B cell (primary cell): ENCODE data around the gene CCDC63. TPM values are rescaled to one million over a fixed set of nuclear protein-coding genes. Genes with fewer than 3 reads are reported as not detected.

ENCODE experiments used
- ATAC-seq: fragments of 200-7000 bp; cut with Tn5 transposase; one replicate; pipeline ENCODE4 v1.10.0; 2021; ENCODE audit warnings: low read depth, mild to moderate bottlenecking, moderate number of reproducible peaks, moderate library complexity
- CTCF ChIA-PET: fragments of 350-600 bp; sonication (Branson Sonifier 250); formaldehyde crosslinking; loops from one replicate; lab custom pipeline; 2021; ENCODE audit warnings: antibody characterized with exemption, inconsistent platforms; lab: Charles Lee
- POLR2A ChIA-PET: fragments of 350-600 bp; sonication (Branson Sonifier 250); formaldehyde crosslinking; loops from one replicate; lab custom pipeline; 2021; ENCODE audit warnings: antibody characterized with exemption; lab: Charles Lee
- DNase-seq: peaks from one replicate; pipeline ENCODE4 v3.0.0; 2013
- H2AFZ ChIP-seq: 2 replicates; pipeline ENCODE4 v1.6.1; 2012; ENCODE audit warnings: mild to moderate bottlenecking, low read depth, low read length; ENCODE audit not compliant: insufficient read depth, poor library complexity, severe bottlenecking
- H3K27ac ChIP-seq, 2 donors: 1 replicate in 1 of 2; 2 replicates in 1 of 2; pipeline ENCODE4 v1.5.1; 2012 to 2013; ENCODE audit warnings: low read length in 2 of 2, mild to moderate bottlenecking in 2 of 2, moderate library complexity in 1 of 2
- H3K27me3 ChIP-seq, 4 experiments: fragments of 200-600 bp in 1 of 4; sonication (generic) in 1 of 4; replicated peaks in 1 of 4; 1 replicate in 2 of 4; 2 replicates in 2 of 4; pipeline versions ENCODE4 v1.6.1 to v1.7.0; 2013 to 2016; ENCODE audit warnings: low read length in 3 of 4, mild to moderate bottlenecking in 2 of 4, mixed read lengths in 1 of 4, moderate library complexity in 1 of 4; ENCODE audit not compliant: insufficient read depth in 4 of 4, control insufficient read depth in 3 of 4; ENCODE audit errors: control extremely low read depth in 1 of 4
- H3K36me3 ChIP-seq, 2 experiments: replicated peaks in 1 of 2; 1 replicate in 1 of 2; 2 replicates in 1 of 2; pipeline versions ENCODE4 v1.6.1 to v1.7.1; 2013; ENCODE audit warnings: low read length in 1 of 2; ENCODE audit not compliant: insufficient read depth in 2 of 2, control insufficient read depth in 1 of 2; ENCODE audit errors: control extremely low read depth in 1 of 2, extremely low read depth in 1 of 2
- H3K4me1 ChIP-seq, 2 donors: fragments of 200-600 bp in 1 of 2; sonication (generic) in 1 of 2; 1 replicate in 1 of 2; 2 replicates in 1 of 2; pipeline versions ENCODE4 v1.5.1 to v1.6.1; 2013 to 2017; ENCODE audit warnings: low read length in 2 of 2; ENCODE audit not compliant: control insufficient read depth in 2 of 2, insufficient read depth in 2 of 2
- H3K4me2 ChIP-seq: replicated peaks from 2 replicates; pipeline ENCODE3; 2012; ENCODE audit warnings: mild to moderate bottlenecking, low read depth, low read length; ENCODE audit not compliant: poor library complexity, severe bottlenecking
- H3K4me3 ChIP-seq, 5 experiments: fragments of 200-600 bp in 1 of 5; sonication (generic) in 1 of 5; 1 replicate in 3 of 5; 2 replicates in 2 of 5; pipeline versions ENCODE4 v1.5.1 to v1.7.0; 2011 to 2016; ENCODE audit warnings: low read length in 4 of 5, mild to moderate bottlenecking in 4 of 5, low read depth in 2 of 5, control low read depth in 1 of 5, moderate library complexity in 1 of 5; ENCODE audit not compliant: insufficient read depth in 1 of 5; ENCODE audit errors: control extremely low read depth in 1 of 5, extremely low read depth in 1 of 5
- H3K79me2 ChIP-seq: fragments of 200-600 bp; sonication (generic); one replicate; pipeline ENCODE4 v1.6.0; 2016; ENCODE audit warnings: low read length; ENCODE audit not compliant: control insufficient read depth, insufficient read depth
- H3K9ac ChIP-seq: fragments of 200-600 bp; sonication (generic); 2 replicates; pipeline ENCODE4 v1.6.1; 2017; ENCODE audit warnings: mild to moderate bottlenecking, low read length, moderate library complexity
- H3K9me3 ChIP-seq, 3 donors: one replicate each; pipeline versions ENCODE4 v1.6.1 to v1.7.1; 2013; ENCODE audit warnings: low read length in 2 of 3; ENCODE audit not compliant: control insufficient read depth in 2 of 3, insufficient read depth in 1 of 3; ENCODE audit errors: control extremely low read depth in 1 of 3
- H4K20me1 ChIP-seq: 2 replicates; pipeline ENCODE4 v1.6.0; 2012; ENCODE audit warnings: mild to moderate bottlenecking, low read length; ENCODE audit not compliant: insufficient read depth, control insufficient read depth, poor library complexity, severe bottlenecking
- H3K27ac Mint-ChIP-seq: one replicate; pipeline ENCODE4 v1.8.0; 2021; ENCODE audit warnings: mixed read lengths
- H3K27me3 Mint-ChIP-seq: one replicate; pipeline ENCODE4 v1.8.0; 2021; ENCODE audit warnings: mixed read lengths
- H3K4me1 Mint-ChIP-seq: one replicate; pipeline ENCODE4 v1.8.0; 2021; ENCODE audit warnings: mixed read lengths
- H3K4me3 Mint-ChIP-seq: one replicate; pipeline ENCODE4 v1.8.0; 2021; ENCODE audit warnings: mixed read lengths
- H3K9me3 Mint-ChIP-seq: one replicate; pipeline ENCODE4 v1.8.0; 2022; ENCODE audit warnings: mixed read lengths; ENCODE audit not compliant: insufficient read depth
- CTCF ChIP-seq: fragments of 200-600 bp; IDR thresholded peaks from one replicate; pipeline ENCODE4 v1.8.0; 2022; ENCODE audit warnings: antibody characterized with exemption, mild to moderate bottlenecking
- EZH2 ChIP-seq: IDR thresholded peaks from 2 replicates; pipeline ENCODE4 v1.6.1; 2012; ENCODE audit warnings: borderline replicate concordance, low read depth, mild to moderate bottlenecking, moderate library complexity, low read length; ENCODE audit not compliant: insufficient read depth, poor library complexity, severe bottlenecking
- WGBS: methylation state at CpG from one replicate; pipeline ENCODE4 v1.1.5; 2013; ENCODE audit warnings: missing lambda C conversion rate; ENCODE audit not compliant: insufficient coverage; 5-methylcytosine and 5-hydroxymethylcytosine counted together
- intact Hi-C: fragments of 100-400 bp; cut with micrococcal nuclease; formaldehyde crosslinking; loops from one replicate; pipeline ENCODE4 v1.10.0; 2022
- polyA plus RNA-seq: library from polyadenylated mRNA; depleted of rRNA; stranded (reverse); fragments of >200 nt; gene quantifications from 2 replicates; pipeline ENCODE4 v1.2.3, GENCODE V29; 2012
- total RNA-seq, 2 donors: library from RNA; stranded (reverse); fragments of 120-200 nt in 1 of 2; gene quantifications; 1 replicate in 1 of 2; 2 replicates in 1 of 2; pipeline versions ENCODE4 v1.2.3 to v1.2.4, GENCODE V29; 2013 to 2022

Gene CCDC63
- total and polyA plus RNA-seq, 2 donors (not counting 1 experiment from before 2014, with no cell fraction given) = not detected

GRCh38 chr12:110869026-110869425 is 22.2 kb downstream of the CCDC63 start:
- Histone ChIP-seq H3K4me1 (no peaks in the 10 kb centered on the region), H3K79me2 (no peaks in the 10 kb centered on the region), H3K27ac (no peak overlapping the region), H4K20me1 (no peaks in the 10 kb centered on the region), H3K4me3 (no peak overlapping the region), H3K4me2 (no peak overlapping the region), H3K27me3 (no peaks in the 10 kb centered on the region), H2AFZ (no peak overlapping the region), H3K36me3 (no peaks in the 10 kb centered on the region), H3K9me3 (no peaks in the 10 kb centered on the region), H3K9ac (no peak overlapping the region)
- DNase-seq = no peak
- intact Hi-C loops = no loop called here
- no peak for TF ChIP-seq CTCF
- TF ChIP-seq EZH2 = no peak
- POLR2A ChIA-PET = no interaction called here
- WGBS = 34% methylated on average over 3 of the region's 3 CpGs
- ATAC-seq = no peak
- CTCF ChIA-PET = no interaction called here
- Mint-ChIP-seq H3K4me1 (no peaks in the 10 kb centered on the region), H3K27me3 (peaks cover 3% of the 10 kb centered on the region), H3K9me3 (no peaks in the 10 kb centered on the region), H3K27ac (no peak overlapping the region), H3K4me3 (no peak overlapping the region)

- ChIA-PET POLR2A (no interaction called here), CTCF (interaction anchor here (0.8 kb wide), 1 partner anchor 17 kb away, joined by 5 read pairs; no protein-coding TSS in a partner anchor)
- TF ChIP-seq CTCF = no peak
- TF ChIP-seq EZH2 = no peak
- no peak overlapping the region for H3K27ac Mint-ChIP-seq
- intact Hi-C loops = no loop called here
- H3K4me3 Mint-ChIP-seq = no peak overlapping the region
- no peak overlapping the region for H3K4me2 ChIP-seq
- H3K9me3 Mint-ChIP-seq = no peaks in the 10 kb centered on the region
- no peaks in the 10 kb centered on the region for H3K9me3 ChIP-seq
- no peaks in the 10 kb centered on the region for H3K79me2 ChIP-seq
- no peaks in the 10 kb centered on the region for H4K20me1 ChIP-seq
- no peak overlapping the region for H3K27ac ChIP-seq
- ATAC-seq (no peak), DNase-seq (no peak)
- H3K4me1 Mint-ChIP-seq = no peaks in the 10 kb centered on the region
- no peak overlapping the region for H3K4me3 ChIP-seq
- H2AFZ ChIP-seq = no peak overlapping the region
- peaks cover 7% of the 10 kb centered on the region for H3K27me3 Mint-ChIP-seq
- H3K9ac ChIP-seq = no peak overlapping the region
- 80% methylated on average over 1 of the region's 5 CpGs for WGBS
- no peaks in the 10 kb centered on the region for H3K4me1 ChIP-seq
- H3K36me3 ChIP-seq = no peaks in the 10 kb centered on the region
- H3K27me3 ChIP-seq = no peaks in the 10 kb centered on the region
Measured at GRCh38 chr12:110869803-110870202, 23.0 kb downstream of the CCDC63 start.
